DND-41 (cell line): ENCODE data around the gene CIROP.

Source experiments
- ATAC-seq: fragments of 200-7000 bp; cut with Tn5 transposase; 3 replicates; pipeline ENCODE4 v1.9.1; 2021; ENCODE audit warnings: low read depth; ENCODE audit not compliant: insufficient read depth
- DNase-seq: peaks from one replicate; pipeline ENCODE4 v3.0.0-alpha.2; 2020
- H2AFZ ChIP-seq: 2 replicates; pipeline ENCODE4 v1.6.0; 2012; ENCODE audit warnings: low read depth, low read length
- H3K27ac ChIP-seq: 2 replicates; pipeline ENCODE4 v1.5.1; 2012; ENCODE audit warnings: low read length, inconsistent platforms
- H3K27me3 ChIP-seq: fragments of 200-600 bp; sonication (generic); 2 replicates; pipeline ENCODE4 v1.6.0; 2012; ENCODE audit warnings: low read length, mild to moderate bottlenecking, inconsistent platforms; ENCODE audit not compliant: insufficient read depth, poor library complexity
- H3K36me3 ChIP-seq: 2 replicates; pipeline ENCODE4 v1.5.1; 2012; ENCODE audit warnings: low read length, inconsistent platforms; ENCODE audit not compliant: insufficient read depth
- H3K4me1 ChIP-seq: 2 replicates; pipeline ENCODE4 v1.5.1; 2012; ENCODE audit warnings: mild to moderate bottlenecking, low read length; ENCODE audit not compliant: insufficient read depth
- H3K4me2 ChIP-seq: 2 replicates; pipeline ENCODE4 v1.6.0; 2012; ENCODE audit warnings: mild to moderate bottlenecking, moderate library complexity, low read length, inconsistent platforms; ENCODE audit not compliant: insufficient read depth
- H3K4me3 ChIP-seq, 2 experiments: fragments of 200-600 bp in 1 of 2; shearing (Covaris generic) in 1 of 2; 2 replicates each; pipeline ENCODE4 v1.5.1; 2012 to 2016; ENCODE audit warnings: inconsistent platforms in 2 of 2, low read length in 2 of 2, mild to moderate bottlenecking in 2 of 2, low read depth in 1 of 2, moderate library complexity in 1 of 2
- H3K79me2 ChIP-seq: 2 replicates; pipeline ENCODE4 v1.6.0; 2012; ENCODE audit warnings: low read length, inconsistent platforms; ENCODE audit not compliant: insufficient read depth
- H3K9ac ChIP-seq: 2 replicates; pipeline ENCODE4 v1.6.0; 2012; ENCODE audit warnings: low read depth, mild to moderate bottlenecking, inconsistent platforms, low read length, moderate library complexity
- H3K9me3 ChIP-seq: 2 replicates; pipeline ENCODE4 v1.5.1; 2012; ENCODE audit warnings: low read length, moderate library complexity, mild to moderate bottlenecking, inconsistent platforms; ENCODE audit not compliant: insufficient read depth, severe bottlenecking
- H4K20me1 ChIP-seq: 2 replicates; pipeline ENCODE4 v1.6.0; 2012; ENCODE audit warnings: low read length; ENCODE audit not compliant: insufficient read depth
- EZH2 ChIP-seq: IDR thresholded peaks from 3 replicates; pipeline ENCODE4 v1.6.1; 2012; ENCODE audit warnings: borderline replicate concordance, low read depth, mild to moderate bottlenecking, moderate library complexity, low read length, inconsistent platforms; ENCODE audit not compliant: severe bottlenecking
- TF ChIP-seq, protein P1 (sequence below): IDR thresholded peaks from 2 replicates; pipeline ENCODE4 v1.5.1; 2012; ENCODE audit warnings: borderline replicate concordance, low read length, moderate library complexity, mild to moderate bottlenecking; ENCODE audit not compliant: poor library complexity, severe bottlenecking; ENCODE audit errors: extremely low read depth

The CIROP gene

DNA sequence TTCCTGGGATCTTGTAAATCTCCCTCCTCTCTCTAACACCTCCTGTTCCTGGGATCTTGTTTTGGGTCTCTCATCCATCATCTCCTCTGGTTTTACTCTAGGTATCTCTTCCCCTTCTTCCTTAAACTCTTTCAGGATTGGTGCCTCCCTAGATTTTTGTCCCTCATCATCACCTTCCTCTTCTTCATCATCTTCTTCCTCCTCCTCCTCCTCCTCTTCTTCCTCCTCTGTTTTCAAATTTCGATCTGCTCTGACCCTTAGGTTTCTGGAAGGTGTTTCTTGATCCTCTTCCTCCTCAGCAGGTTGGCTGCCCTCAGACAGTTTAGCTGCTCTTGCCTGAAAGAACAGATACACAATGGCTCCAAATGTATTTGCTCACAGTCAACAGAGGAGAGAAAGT lies 24.3 kb downstream of the CIROP start:
- TF ChIP-seq, protein P1, sequence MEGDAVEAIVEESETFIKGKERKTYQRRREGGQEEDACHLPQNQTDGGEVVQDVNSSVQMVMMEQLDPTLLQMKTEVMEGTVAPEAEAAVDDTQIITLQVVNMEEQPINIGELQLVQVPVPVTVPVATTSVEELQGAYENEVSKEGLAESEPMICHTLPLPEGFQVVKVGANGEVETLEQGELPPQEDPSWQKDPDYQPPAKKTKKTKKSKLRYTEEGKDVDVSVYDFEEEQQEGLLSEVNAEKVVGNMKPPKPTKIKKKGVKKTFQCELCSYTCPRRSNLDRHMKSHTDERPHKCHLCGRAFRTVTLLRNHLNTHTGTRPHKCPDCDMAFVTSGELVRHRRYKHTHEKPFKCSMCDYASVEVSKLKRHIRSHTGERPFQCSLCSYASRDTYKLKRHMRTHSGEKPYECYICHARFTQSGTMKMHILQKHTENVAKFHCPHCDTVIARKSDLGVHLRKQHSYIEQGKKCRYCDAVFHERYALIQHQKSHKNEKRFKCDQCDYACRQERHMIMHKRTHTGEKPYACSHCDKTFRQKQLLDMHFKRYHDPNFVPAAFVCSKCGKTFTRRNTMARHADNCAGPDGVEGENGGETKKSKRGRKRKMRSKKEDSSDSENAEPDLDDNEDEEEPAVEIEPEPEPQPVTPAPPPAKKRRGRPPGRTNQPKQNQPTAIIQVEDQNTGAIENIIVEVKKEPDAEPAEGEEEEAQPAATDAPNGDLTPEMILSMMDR, result no peak
- TF ChIP-seq EZH2, result no peak
- no peak overlapping the region for H3K9ac ChIP-seq
- no peak overlapping the region for H3K27ac ChIP-seq
- H3K9me3 ChIP-seq, result no peaks in the 10 kb centered on the region
- ATAC-seq (no peak), DNase-seq (no peak)
- H3K27me3 ChIP-seq, result no peaks in the 10 kb centered on the region
- no peak overlapping the region for H3K4me3 ChIP-seq
- peaks cover 99% of the 10 kb centered on the region for H3K36me3 ChIP-seq
- no peaks in the 10 kb centered on the region for H3K4me1 ChIP-seq
- H3K4me2 ChIP-seq, result no peak overlapping the region
- peaks cover 17% of the 10 kb centered on the region for H3K79me2 ChIP-seq
- no peak overlapping the region for H2AFZ ChIP-seq
- H4K20me1 ChIP-seq, result peaks cover 7% of the 10 kb centered on the region; the same call in 1 of the 2 replicates

DNA sequence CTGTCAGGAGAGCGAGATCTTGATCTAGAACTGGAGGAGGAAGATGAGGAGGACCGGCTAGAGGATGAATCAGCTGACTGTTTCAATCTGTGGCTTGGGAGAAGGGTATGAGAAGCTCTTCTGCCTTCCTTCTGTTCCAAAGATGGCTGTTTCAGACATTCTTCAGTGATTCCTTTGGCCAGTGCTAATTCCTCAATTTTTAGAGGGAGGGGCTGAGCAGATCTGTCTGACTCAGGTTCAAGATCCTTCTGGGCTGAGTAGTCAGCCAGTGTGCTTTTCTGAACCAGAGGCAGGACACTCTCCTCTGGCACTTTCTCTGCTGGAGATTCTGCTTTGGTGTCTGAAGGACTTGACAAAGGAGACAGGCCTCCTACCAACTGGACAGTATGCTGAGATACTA lies 25.1 kb downstream of the CIROP start:
- Histone ChIP-seq H3K9me3 (no peaks in the 10 kb centered on the region), H3K4me3 (no peak overlapping the region), H3K79me2 (peaks cover 9% of the 10 kb centered on the region; the same call in 1 of the 2 replicates), H2AFZ (no peak overlapping the region), H4K20me1 (peaks cover 7% of the 10 kb centered on the region; the same call in 1 of the 2 replicates), H3K4me1 (no peaks in the 10 kb centered on the region), H3K4me2 (no peak overlapping the region), H3K27me3 (no peaks in the 10 kb centered on the region), H3K36me3 (peaks cover 98% of the 10 kb centered on the region), H3K9ac (no peak overlapping the region), H3K27ac (no peak overlapping the region)
- TF ChIP-seq, protein P1, result no peak
- no peak for TF ChIP-seq EZH2
- DNase-seq (no peak), ATAC-seq (no peak)

DNA sequence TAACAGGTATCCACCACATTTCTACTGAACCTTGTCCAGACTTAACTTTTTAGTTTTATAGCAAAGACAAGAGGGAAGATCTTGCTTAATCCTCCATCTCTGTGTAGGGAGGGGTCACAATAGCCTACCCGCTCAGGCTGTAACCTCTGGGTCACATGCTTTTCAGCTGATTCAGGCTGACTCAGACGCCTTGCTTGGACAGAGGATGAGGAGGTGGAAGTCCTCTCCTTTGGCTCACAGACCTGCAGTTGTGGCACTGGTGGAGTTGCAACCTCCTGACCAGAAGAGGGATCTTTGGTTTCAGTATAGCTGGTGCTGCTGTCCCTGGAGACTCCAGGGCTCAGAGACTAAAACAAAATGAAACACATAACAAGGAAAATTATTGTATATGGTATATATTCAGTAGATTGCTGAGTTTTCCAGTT lies 26.1 kb downstream of the CIROP start:
- ATAC-seq (no peak), DNase-seq (no peak)
- H3K4me2 ChIP-seq, result no peak overlapping the region
- no peaks in the 10 kb centered on the region for H3K27me3 ChIP-seq
- no peak overlapping the region for H3K9ac ChIP-seq
- no peak overlapping the region for H3K27ac ChIP-seq
- peaks cover 9% of the 10 kb centered on the region; the same call in 1 of the 2 replicates for H3K79me2 ChIP-seq
- H3K9me3 ChIP-seq, result no peaks in the 10 kb centered on the region
- TF ChIP-seq, protein P1, result no peak
- no peak for TF ChIP-seq EZH2
- no peaks in the 10 kb centered on the region for H3K4me1 ChIP-seq
- peaks cover 7% of the 10 kb centered on the region; the same call in 1 of the 2 replicates for H4K20me1 ChIP-seq
- H3K4me3 ChIP-seq, result no peak overlapping the region
- peaks cover 92% of the 10 kb centered on the region for H3K36me3 ChIP-seq
- H2AFZ ChIP-seq, result no peak overlapping the region
